HCT116 (cell line): ENCODE measurements around the gene CFL1. TPM values are rescaled to one million over a fixed set of nuclear protein-coding genes. Genes with fewer than 3 reads are reported as not detected.

Experiments
- ATAC-seq: fragments of 200-7000 bp; cut with Tn5 transposase; 2 replicates; pipeline ENCODE4 v1.9.1; 2020; ENCODE audit warnings: mild to moderate bottlenecking, moderate library complexity
- BruUV-seq: library from RNA; stranded (reverse); fragments of 400-500 nt; replicated peaks from 2 replicates; lab custom pipeline; 2021; lab: Mats Ljungman, UMichigan
- CTCF ChIA-PET: fragments of 300-600 bp; sonication (Branson Sonifier 250); formaldehyde crosslinking; loops from one replicate; lab custom pipeline; 2021; ENCODE audit warnings: antibody characterized with exemption; lab: Charles Lee
- POLR2A ChIA-PET: fragments of 300-600, 350-600 bp; sonication (Branson Sonifier 250); formaldehyde crosslinking; loops from one replicate; lab custom pipeline; 2021; ENCODE audit warnings: antibody characterized with exemption; lab: Charles Lee
- RAD21 ChIA-PET, 2 experiments: fragments of 300-600 bp; sonication (Branson Sonifier 250); formaldehyde crosslinking; loops; one replicate each; lab custom pipeline; 2023; ENCODE audit warnings: low total read pairs in 2 of 2; ENCODE audit not compliant: uncharacterized antibody in 2 of 2, unreplicated experiment in 2 of 2, low non-redundant PET in 1 of 2; lab: Charles Lee
- DNase-seq: peaks from one replicate; pipeline ENCODE4 v3.0.0-alpha.2; 2010; ENCODE audit warnings: low read depth, low spot score
- H2AFZ ChIP-seq: fragments of 200-600 bp; shearing (Covaris generic), sonication (generic); 2 replicates; pipeline ENCODE4 v1.6.1; 2017; ENCODE audit warnings: low read depth, mixed run types, mixed read lengths, antibody characterized with exemption, low read length; ENCODE audit not compliant: poor library complexity, severe bottlenecking
- H3K27ac ChIP-seq: 2 replicates; pipeline ENCODE4 v1.5.1; 2012; ENCODE audit warnings: low read depth, low read length
- H3K27me3 ChIP-seq: fragments of 200-600 bp; sonication (generic); 2 replicates; pipeline ENCODE4 v1.6.1; 2016; ENCODE audit warnings: mixed run types, low read length, mixed read lengths; ENCODE audit not compliant: insufficient read depth
- H3K36me3 ChIP-seq, 2 experiments: fragments of 200-500 bp in 1 of 2; fragments of 200-600 bp in 1 of 2; sonication (Bioruptor generic) in 1 of 2; sonication (generic) in 1 of 2; 2 replicates each; pipeline versions ENCODE4 v1.5.1 to v1.6.1; 2014 to 2016; ENCODE audit warnings: low read length in 2 of 2, inconsistent platforms in 1 of 2, mixed read lengths in 1 of 2, mixed run types in 1 of 2; ENCODE audit not compliant: insufficient read depth in 2 of 2, control insufficient read depth in 1 of 2
- H3K4me1 ChIP-seq, 2 experiments: fragments of 200-600 bp in 1 of 2; sonication (generic) in 1 of 2; 2 replicates each; pipeline versions ENCODE4 v1.5.1 to v1.6.1; 2012 to 2017; ENCODE audit warnings: low read length in 2 of 2, inconsistent platforms in 1 of 2, mild to moderate bottlenecking in 1 of 2, mixed read lengths in 1 of 2, mixed run types in 1 of 2, moderate library complexity in 1 of 2; ENCODE audit not compliant: insufficient read depth in 2 of 2, control insufficient read depth in 1 of 2
- H3K4me2 ChIP-seq: fragments of 200-600 bp; sonication (generic); 2 replicates; pipeline ENCODE4 v1.6.1; 2017; ENCODE audit warnings: mixed run types, low read length, mixed read lengths
- H3K4me3 ChIP-seq, 2 experiments: fragments of 200-600 bp in 1 of 2; sonication (generic) in 1 of 2; replicated peaks in 1 of 2; 2 replicates each; pipeline ENCODE4 v1.5.1; 2011 to 2016; ENCODE audit warnings: low read length in 2 of 2, control low read depth in 1 of 2, low read depth in 1 of 2, mild to moderate bottlenecking in 1 of 2, mixed read lengths in 1 of 2, mixed run types in 1 of 2
- H3K79me2 ChIP-seq: fragments of 200-600 bp; sonication (generic); 2 replicates; pipeline ENCODE4 v1.6.1; 2017; ENCODE audit warnings: mild to moderate bottlenecking, mixed run types, low read length, moderate library complexity, mixed read lengths; ENCODE audit not compliant: insufficient read depth
- H3K9ac ChIP-seq: fragments of 200-600 bp; sonication (generic); 2 replicates; pipeline ENCODE4 v1.6.1; 2016; ENCODE audit warnings: low read length, mixed read lengths
- H3K9me2 ChIP-seq: fragments of 200-600 bp; sonication (generic), shearing (Covaris generic); 2 replicates; pipeline ENCODE4 v1.6.1; 2017; ENCODE audit warnings: mixed run types, mild to moderate bottlenecking, moderate library complexity; ENCODE audit not compliant: insufficient read depth
- H3K9me3 ChIP-seq, 2 experiments: fragments of 200-500 bp in 1 of 2; fragments of 200-600 bp in 1 of 2; sonication (Bioruptor generic) in 1 of 2; sonication (generic) in 1 of 2; 2 replicates each; pipeline ENCODE4 v1.6.1; 2014 to 2017; ENCODE audit warnings: low read length in 2 of 2, mixed read lengths in 2 of 2, inconsistent platforms in 1 of 2, low read depth in 1 of 2, mild to moderate bottlenecking in 1 of 2, mixed run types in 1 of 2, moderate library complexity in 1 of 2; ENCODE audit not compliant: control insufficient read depth in 1 of 2, insufficient read depth in 1 of 2
- H4K20me1 ChIP-seq: fragments of 200-600 bp; sonication (generic), shearing (Covaris generic); 2 replicates; pipeline ENCODE4 v1.6.1; 2017; ENCODE audit warnings: mixed run types, mild to moderate bottlenecking, moderate library complexity; ENCODE audit not compliant: insufficient read depth
- RAD21 ChIP-seq: IDR thresholded peaks from 2 replicates; pipeline ENCODE4 v1.6.1; 2012; ENCODE audit warnings: low read depth, mild to moderate bottlenecking
- SIN3A ChIP-seq: IDR thresholded peaks from 2 replicates; pipeline ENCODE4 v1.6.1; 2012; ENCODE audit warnings: low read depth
- TCF7L2 ChIP-seq: IDR thresholded peaks from 2 replicates; pipeline ENCODE4 v1.7.0; 2011; ENCODE audit warnings: borderline replicate concordance, inconsistent platforms; ENCODE audit not compliant: insufficient read depth, insufficient read length; ENCODE audit errors: extremely low read depth
- YY1 ChIP-seq: IDR thresholded peaks from 2 replicates; pipeline ENCODE4 v1.6.1; 2011; ENCODE audit warnings: low read length, low read depth, moderate library complexity, mild to moderate bottlenecking; ENCODE audit not compliant: insufficient replicate concordance; ENCODE audit errors: extremely low read depth
- ZFX ChIP-seq: fragments of 450-650 bp; IDR thresholded peaks from 2 replicates; pipeline ENCODE4 v1.6.1; 2017
- ZNF274 ChIP-seq: fragments of 200-500 bp; sonication (Bioruptor generic); IDR thresholded peaks from 2 replicates; pipeline ENCODE4 v1.6.1; 2014; ENCODE audit warnings: mild to moderate bottlenecking, low read depth, low read length, inconsistent platforms
- intact Hi-C: fragments of 100-400 bp; cut with micrococcal nuclease; formaldehyde crosslinking; loops from 2 replicates; pipeline ENCODE4 v1.10.0; 2022
- total RNA-seq: library from RNA; stranded (reverse); gene quantifications from one replicate; pipeline ENCODE4 v1.2.1, GENCODE V29; 2021; ENCODE audit not compliant: unreplicated experiment

CFL1 gene
- total RNA-seq, 1 experiment from 2014 or later = 1,270 TPM

- TF ChIP-seq ZFX = no peak
- TF ChIP-seq TCF7L2 = no peak
- TF ChIP-seq YY1 = no peak
These were observed 704 bp upstream of the CFL1 start (continued) for GRCh38 chr11:65858681-65859087.

GRCh38 chr11:65857500-65857852, 504 bp downstream of the CFL1 start:
- H3K27me3 ChIP-seq = no peaks in the 10 kb centered on the region
- intact Hi-C loops = no loop called here
- H2AFZ ChIP-seq = no peak overlapping the region
- peaks cover 59% of the 10 kb centered on the region for H3K79me2 ChIP-seq
- BruUV-seq = no TSS peak
- no peaks in the 10 kb centered on the region for H3K9me2 ChIP-seq
- peak overlapping the region; percentile 87 for H3K9ac ChIP-seq
- ChIA-PET POLR2A (interaction anchor here (0.6 to 5.3 kb wide), 6 partner anchors 9 to 311 kb away, joined by 4 to 84 read pairs (median 8); partner anchors contain the start of genes CCDC85B, FIBP and KAT5), CTCF (interaction anchor here (4.3 kb wide), 1 partner anchor 33 kb away, joined by 82 read pairs; the partner anchor contains the start of genes CCDC85B and FIBP), RAD21 (no interaction called here)
- H3K27ac ChIP-seq = peak overlapping the region; percentile 97
- no peaks in the 10 kb centered on the region for H3K9me3 ChIP-seq
- TF ChIP-seq RAD21 (no peak), ZNF274 (no peak), ZFX (peak; percentile 75), SIN3A (no peak)
- H3K4me3 ChIP-seq = peak overlapping the region; percentile 85 to 100
- DNase-seq (no peak), ATAC-seq (no peak; the same call in 1 of the 2 replicates)
- peaks cover 23 to 44% of the 10 kb centered on the region in 2 experiments for H3K4me1 ChIP-seq
- peaks cover 15% of the 10 kb centered on the region; the same call in 1 of the 2 replicates for H4K20me1 ChIP-seq
- peak overlapping the region; percentile 77 for H3K4me2 ChIP-seq
- peaks cover 31 to 45% of the 10 kb centered on the region in 2 experiments for H3K36me3 ChIP-seq
